GM06990 (cell line): ENCODE results near the gene USP11.

Source experiments
- DNase-seq: peaks from one replicate; pipeline ENCODE4 v3.0.0-alpha.2; 2011; ENCODE audit not compliant: insufficient read length; ENCODE audit errors: extremely low read depth
- H3K27me3 ChIP-seq: replicated peaks from 2 replicates; pipeline ENCODE4 v1.6.0; 2011; ENCODE audit warnings: low read length; ENCODE audit not compliant: control insufficient read depth, insufficient read depth
- H3K36me3 ChIP-seq: 2 replicates; pipeline ENCODE4 v1.5.1; 2011; ENCODE audit warnings: low read length; ENCODE audit not compliant: control insufficient read depth, insufficient read depth
- H3K4me3 ChIP-seq: replicated peaks from 2 replicates; pipeline ENCODE4 v1.5.1; 2011; ENCODE audit warnings: low read depth, mild to moderate bottlenecking, control low read depth, low read length
- CTCF ChIP-seq: IDR thresholded peaks from 2 replicates; pipeline ENCODE4 v1.5.1; 2011; ENCODE audit warnings: low read length, control low read depth, mild to moderate bottlenecking, inconsistent platforms; ENCODE audit not compliant: insufficient read depth, poor library complexity, severe bottlenecking

USP11 gene

GRCh38 chrX:47214435-47215077 lies 18.3 kb upstream of the USP11 start:
- Histone ChIP-seq H3K4me3 (no peak overlapping the region), H3K36me3 (peaks cover 50% of the 10 kb centered on the region), H3K27me3 (no peaks in the 10 kb centered on the region)
- DNase-seq = no peak
- TF ChIP-seq CTCF = no peak

- H3K36me3 ChIP-seq = peaks cover 44% of the 10 kb centered on the region
- no peaks in the 10 kb centered on the region for H3K27me3 ChIP-seq
- no peak for DNase-seq
- H3K4me3 ChIP-seq = no peak overlapping the region
- no peak for TF ChIP-seq CTCF
Observed at GRCh38 chrX:47215291-47215900, 17.4 kb upstream of the USP11 start.

- Histone ChIP-seq H3K36me3 (peaks cover 35% of the 10 kb centered on the region), H3K4me3 (no peak overlapping the region), H3K27me3 (no peaks in the 10 kb centered on the region)
- TF ChIP-seq CTCF = no peak
- no peak for DNase-seq
Observed at GRCh38 chrX:47216393-47216925, 16.4 kb upstream of the USP11 start.

- TF ChIP-seq CTCF = no peak
- DNase-seq = no peak
- Histone ChIP-seq H3K36me3 (peaks cover 32% of the 10 kb centered on the region), H3K4me3 (no peak overlapping the region), H3K27me3 (no peaks in the 10 kb centered on the region)
Observed at GRCh38 chrX:47217121-47217851, 15.5 kb upstream of the USP11 start.

GRCh38 chrX:47217852-47218279 lies 14.9 kb upstream of the USP11 start:
- Histone ChIP-seq H3K27me3 (no peaks in the 10 kb centered on the region), H3K36me3 (peaks cover 27% of the 10 kb centered on the region), H3K4me3 (peak overlapping the region; percentile 77)
- TF ChIP-seq CTCF = no peak
- peak; percentile 93 for DNase-seq
